Stimulated activated naive CD8-positive, alpha-beta T cell treated with anti-CD3 and anti-CD28 coated beads, Interleukin-15, amount 100 ng/mL, for 72 hours (primary cell): ENCODE data around the gene MAK.
"Not testable (repeated sequence)": the region's sequence is repeated elsewhere in the genome, so short reads cannot be mapped to it uniquely, and the experiment has no call there.

ENCODE experiments used
- ATAC-seq: fragments of 150-1000 bp; cut with Tn5 transposase; 2 replicates; pipeline ENCODE4 v1.10.0; 2021; ENCODE audit warnings: mild to moderate bottlenecking, moderate library complexity
- DNase-seq, 2 donors: peaks; one replicate each; pipeline ENCODE4 v3.0.0; 2021 to 2022
- H3K27ac Mint-ChIP-seq, 2 donors: one replicate each; pipeline ENCODE4 v1.8.0; 2022; ENCODE audit warnings: mild to moderate bottlenecking in 2 of 2, mixed read lengths in 2 of 2, moderate library complexity in 2 of 2
- H3K27me3 Mint-ChIP-seq: one replicate; pipeline ENCODE4 v1.8.0; 2022; ENCODE audit warnings: mixed read lengths
- H3K4me1 Mint-ChIP-seq: one replicate; pipeline ENCODE4 v1.8.0; 2022; ENCODE audit warnings: mild to moderate bottlenecking, mixed read lengths
- H3K4me3 Mint-ChIP-seq, 2 donors: one replicate each; pipeline ENCODE4 v1.8.0; 2022; ENCODE audit warnings: mild to moderate bottlenecking in 2 of 2, mixed read lengths in 2 of 2, moderate library complexity in 1 of 2
- H3K9me3 Mint-ChIP-seq, 2 donors: one replicate each; pipeline ENCODE4 v1.8.0; 2022; ENCODE audit warnings: mixed read lengths in 2 of 2

Gene MAK, protein sequence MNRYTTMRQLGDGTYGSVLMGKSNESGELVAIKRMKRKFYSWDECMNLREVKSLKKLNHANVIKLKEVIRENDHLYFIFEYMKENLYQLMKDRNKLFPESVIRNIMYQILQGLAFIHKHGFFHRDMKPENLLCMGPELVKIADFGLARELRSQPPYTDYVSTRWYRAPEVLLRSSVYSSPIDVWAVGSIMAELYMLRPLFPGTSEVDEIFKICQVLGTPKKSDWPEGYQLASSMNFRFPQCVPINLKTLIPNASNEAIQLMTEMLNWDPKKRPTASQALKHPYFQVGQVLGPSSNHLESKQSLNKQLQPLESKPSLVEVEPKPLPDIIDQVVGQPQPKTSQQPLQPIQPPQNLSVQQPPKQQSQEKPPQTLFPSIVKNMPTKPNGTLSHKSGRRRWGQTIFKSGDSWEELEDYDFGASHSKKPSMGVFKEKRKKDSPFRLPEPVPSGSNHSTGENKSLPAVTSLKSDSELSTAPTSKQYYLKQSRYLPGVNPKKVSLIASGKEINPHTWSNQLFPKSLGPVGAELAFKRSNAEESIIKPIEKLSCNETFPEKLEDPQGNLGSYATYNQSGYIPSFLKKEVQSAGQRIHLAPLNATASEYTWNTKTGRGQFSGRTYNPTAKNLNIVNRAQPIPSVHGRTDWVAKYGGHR

DNA sequence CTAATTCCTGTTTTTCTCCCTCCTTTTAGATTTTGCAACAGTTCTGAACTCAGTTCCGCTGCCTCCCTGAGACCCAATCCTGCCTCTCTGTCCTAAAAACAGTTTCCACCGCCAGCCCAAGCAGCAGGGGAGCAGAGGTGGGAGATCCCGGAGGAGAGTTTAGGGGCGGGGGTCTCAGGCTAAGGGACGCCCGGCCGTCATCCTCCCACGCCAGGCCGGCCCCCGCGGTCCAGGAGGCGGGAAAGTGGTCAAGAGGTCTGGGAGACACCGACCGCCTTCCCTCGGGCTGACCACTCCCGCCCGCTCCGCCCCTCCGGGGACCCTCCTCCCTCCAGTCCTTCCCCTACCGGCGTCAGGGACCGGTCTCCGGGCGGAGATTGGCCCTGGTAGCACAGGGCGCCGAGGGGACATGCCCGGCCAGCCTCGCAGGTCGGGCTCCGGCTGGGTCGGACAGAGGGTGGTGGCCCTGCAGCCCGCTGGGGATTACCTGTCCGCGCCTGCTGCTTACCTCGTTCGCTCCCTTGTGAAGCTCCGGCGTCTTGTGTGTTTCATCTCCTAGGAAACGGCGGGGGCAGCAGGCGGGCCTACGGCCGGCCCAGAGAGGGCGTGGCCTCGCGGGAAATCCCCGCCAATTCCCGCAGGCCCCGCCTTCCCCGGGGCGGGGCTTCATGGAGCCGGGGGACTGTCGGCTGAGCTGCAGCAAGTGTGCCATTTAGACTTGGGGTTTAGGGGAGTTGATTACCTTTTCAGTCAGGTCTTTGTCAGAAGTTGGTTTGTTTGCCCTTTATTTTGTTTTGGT, at the start of gene MAK:
Gene MAK, minus strand, starts transcription at position 545 of the 799 bp plus-strand sequence. CDS start 7,891 bp downstream, outside the sequence.
- Mint-ChIP-seq H3K27me3 (peaks cover 47% of the 10 kb centered on the region), H3K27ac (peak within 1 kb of the TSS; percentile 97 to 98), H3K9me3 (peaks cover 8 to 11% of the 10 kb centered on the region in 2 donors), H3K4me1 (peaks cover 28% of the 10 kb centered on the region), H3K4me3 (peak within 1 kb of the TSS; percentile 78 to 89)
- ATAC-seq, result peak; percentile 81
- peak; percentile 88 to 92 for DNase-seq

DNA sequence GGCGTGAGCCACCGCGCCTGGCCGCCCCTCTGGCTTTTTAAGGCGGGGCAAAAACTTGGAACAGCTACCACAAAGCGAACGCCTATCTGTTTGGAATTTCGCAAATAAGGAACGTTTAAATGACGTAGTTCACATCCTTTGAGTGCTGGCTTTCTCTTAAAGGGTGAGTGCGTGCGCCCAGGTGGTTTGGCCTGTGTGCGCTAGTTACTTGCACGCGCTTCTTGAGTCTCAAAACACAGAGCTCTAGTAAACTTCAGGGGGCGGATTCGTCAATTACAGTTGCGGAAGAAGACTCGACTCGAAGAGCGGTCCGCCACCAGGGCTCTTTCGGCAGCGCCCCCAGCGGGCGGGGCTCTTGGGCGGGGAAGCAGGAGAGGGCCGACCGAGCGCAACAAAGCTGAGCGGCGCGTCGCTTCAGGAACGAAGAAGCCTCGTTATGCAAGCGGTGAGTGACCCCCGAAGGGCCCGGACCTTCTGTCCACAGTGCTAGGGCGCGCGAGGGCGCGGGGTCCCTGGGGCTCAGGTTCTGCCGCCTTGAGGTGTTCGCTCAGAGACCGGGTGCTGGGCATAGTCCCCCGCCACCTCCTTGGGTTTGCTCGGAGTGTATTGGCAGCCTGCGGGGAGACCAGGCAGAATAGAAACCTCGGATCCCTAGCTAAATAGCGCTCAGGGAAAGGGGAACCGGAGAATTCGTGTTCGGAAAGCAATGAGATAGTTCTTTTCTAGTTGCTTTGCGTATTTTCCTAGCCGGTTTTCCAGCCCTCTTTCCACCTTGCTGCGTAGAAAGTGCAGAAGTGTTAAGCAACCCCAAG, 48.6 kb upstream of the MAK start, which contains the start of gene SYCP2L:
Gene SYCP2L, plus strand, starts transcription at position 362 of the 812 bp plus-strand sequence. Its CDS starts 75 bp downstream, at position 437.
- H3K4me3 Mint-ChIP-seq, result peak within 1 kb of the TSS; percentile 74 to 78

DNA sequence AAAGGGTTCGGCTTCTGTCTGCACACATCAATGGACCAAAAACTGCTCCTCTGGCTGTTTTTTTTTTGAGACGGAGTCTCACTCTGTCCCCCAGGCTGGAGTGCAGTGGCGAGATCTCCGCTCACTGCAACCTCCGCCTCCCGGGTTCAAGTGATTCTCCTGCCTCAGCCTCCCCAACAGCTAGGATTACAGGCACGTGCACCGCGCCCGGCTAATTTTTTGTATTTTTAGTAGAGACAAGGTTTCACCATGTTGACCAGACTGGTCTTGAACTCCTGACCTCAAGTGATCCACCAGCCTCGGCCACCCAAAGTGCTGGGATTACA, 48.0 kb upstream of the MAK start:
- not testable (repeated sequence) for H3K9me3 Mint-ChIP-seq, ATAC-seq
- peaks cover 42% of the 10 kb centered on the region for H3K4me1 Mint-ChIP-seq

More for the DNA sequence above, 48.6 kb upstream of the MAK start, which contains the start of gene SYCP2L:
- DNase-seq (peak; percentile 13 to 52), ATAC-seq (peak; percentile 71)
- H3K4me1 Mint-ChIP-seq, result peaks cover 37% of the 10 kb centered on the region
- peaks cover 91% of the 10 kb centered on the region for H3K27me3 Mint-ChIP-seq
- peak within 1 kb of the TSS in 1 of 2 donors; percentile 79 for H3K27ac Mint-ChIP-seq
- H3K9me3 Mint-ChIP-seq, result no peaks in the 10 kb centered on the region

DNA sequence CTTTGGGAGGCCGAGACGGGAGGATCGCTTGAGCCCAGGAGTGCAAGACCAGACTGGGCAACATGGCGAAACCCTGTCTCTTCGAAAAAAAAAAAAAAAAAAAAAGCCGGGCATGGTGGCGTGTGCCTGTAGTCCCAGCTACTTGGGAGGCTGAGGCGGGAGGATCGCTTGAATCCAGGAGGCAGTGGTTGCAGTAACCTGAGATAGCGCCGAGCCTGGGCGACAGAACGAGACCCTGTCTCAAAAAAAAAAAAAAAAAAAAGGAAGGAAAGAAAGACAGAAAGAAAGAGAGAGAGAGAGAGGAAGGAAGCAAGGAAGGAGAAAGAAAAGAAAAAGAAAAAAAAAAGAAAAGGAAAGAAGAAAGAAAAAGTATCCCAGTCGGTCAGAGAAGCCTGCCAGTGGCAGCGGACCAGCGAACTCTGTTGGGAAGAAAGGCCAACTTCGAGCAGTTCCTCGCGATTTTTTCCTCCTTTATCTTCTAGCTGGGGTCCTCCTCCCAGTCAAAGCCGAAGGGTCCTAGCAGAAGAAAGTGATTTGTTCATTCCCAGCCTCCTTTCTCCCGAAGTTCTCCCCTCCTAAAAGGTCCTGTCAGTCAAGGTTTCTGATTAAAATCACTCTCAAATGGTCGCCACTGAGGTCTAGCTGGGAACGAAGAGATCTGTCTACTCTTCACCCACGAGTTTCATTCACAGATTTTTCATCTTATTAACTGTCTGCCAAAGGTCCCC, 46.1 kb upstream of the MAK start:
- peaks cover 42% of the 10 kb centered on the region for H3K4me1 Mint-ChIP-seq
- peak overlapping the region in 1 of 2 donors; percentile 18 for H3K4me3 Mint-ChIP-seq
- ATAC-seq (no peak), DNase-seq (no peak)
- peaks cover 95% of the 10 kb centered on the region for H3K27me3 Mint-ChIP-seq
- H3K27ac Mint-ChIP-seq, result no peak overlapping the region
- H3K9me3 Mint-ChIP-seq, result no peaks in the 10 kb centered on the region

More for the DNA sequence above, 48.0 kb upstream of the MAK start:
- Mint-ChIP-seq H3K27me3 (peaks cover 91% of the 10 kb centered on the region), H3K4me3 (peak overlapping the region; percentile 74 to 78)
- not testable (repeated sequence) for DNase-seq, H3K27ac Mint-ChIP-seq

DNA sequence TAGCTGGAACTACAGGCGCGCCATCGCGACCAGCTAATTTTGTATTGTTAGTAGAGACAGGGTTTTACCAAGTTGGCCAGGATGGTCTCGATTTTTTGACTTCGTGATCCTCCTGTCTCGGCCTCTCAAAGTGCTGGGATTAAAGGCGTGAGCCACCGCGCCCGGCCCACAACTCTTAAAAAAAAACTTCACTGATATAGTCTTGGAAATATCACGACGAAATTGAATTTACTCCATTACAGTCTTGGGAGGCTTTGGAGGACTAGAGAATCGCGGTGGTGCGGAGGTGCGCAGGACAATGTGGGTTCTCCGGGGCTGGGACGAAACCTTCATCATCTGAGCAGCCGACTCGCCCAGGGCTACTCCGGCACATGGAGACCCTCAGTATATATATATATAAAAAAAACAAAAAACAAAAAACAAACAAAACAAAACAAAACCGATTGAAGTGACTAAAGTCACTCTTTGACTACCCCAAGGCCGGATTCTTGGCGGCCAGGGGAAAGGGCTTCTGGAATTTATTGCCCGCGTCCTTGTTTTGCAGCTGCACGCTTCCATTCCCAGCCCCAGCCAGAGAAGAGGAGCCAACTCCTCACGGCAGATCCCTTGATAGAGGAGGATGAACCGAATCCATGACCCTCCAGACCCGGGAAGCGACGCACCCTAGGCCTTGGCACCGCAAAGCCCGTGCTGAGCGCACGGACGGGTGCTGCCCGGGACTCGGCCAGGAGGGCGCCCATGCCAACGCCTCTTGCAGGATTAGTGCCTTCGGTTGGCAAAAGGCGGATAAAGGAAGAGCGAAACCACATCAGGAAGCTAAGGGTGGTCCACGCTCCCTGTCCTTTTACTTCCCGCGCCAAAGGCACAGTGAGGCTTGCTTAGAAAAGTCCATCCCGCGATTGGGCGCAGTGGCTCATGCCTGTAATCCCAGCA, 45.2 kb upstream of the MAK start:
- H3K27ac Mint-ChIP-seq, result no peak overlapping the region
- ATAC-seq (no peak), DNase-seq (no peak)
- H3K27me3 Mint-ChIP-seq, result peaks cover 89% of the 10 kb centered on the region
- H3K4me3 Mint-ChIP-seq, result peak overlapping the region in 1 of 2 donors; percentile 24
- H3K4me1 Mint-ChIP-seq, result peaks cover 42% of the 10 kb centered on the region
- H3K9me3 Mint-ChIP-seq, result no peaks in the 10 kb centered on the region

DNA sequence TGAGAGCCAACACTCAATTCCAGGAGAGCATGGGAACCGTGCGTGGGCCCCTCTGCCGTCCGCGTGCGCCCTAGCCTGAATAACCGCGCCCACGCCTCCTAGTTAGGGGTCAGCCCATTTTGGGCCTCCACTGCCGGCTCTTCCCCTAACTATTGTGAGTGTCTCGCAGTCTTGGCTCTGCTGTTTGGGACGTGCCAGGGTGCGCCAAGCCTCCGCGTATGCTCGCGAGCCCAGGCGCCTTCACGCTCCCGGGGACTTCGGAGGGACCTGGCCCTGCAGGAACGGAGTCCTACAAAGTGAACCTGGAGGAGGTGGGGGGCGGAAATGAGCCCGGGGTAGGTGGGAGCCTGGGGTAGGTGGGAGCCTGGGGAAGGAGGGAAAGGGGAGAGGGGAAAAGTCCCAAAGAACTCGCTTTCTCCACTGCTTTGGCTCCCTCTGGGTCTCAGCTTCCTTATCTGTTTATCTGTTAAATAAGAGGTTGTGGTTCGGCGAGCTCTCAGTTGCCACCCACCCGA, 44.4 kb upstream of the MAK start:
- DNase-seq (no peak), ATAC-seq (peak; percentile 33)
- H3K27me3 Mint-ChIP-seq, result peaks cover 86% of the 10 kb centered on the region
- no peak overlapping the region for H3K27ac Mint-ChIP-seq
- H3K4me3 Mint-ChIP-seq, result peak overlapping the region; percentile 54 to 60
- peaks cover 42% of the 10 kb centered on the region for H3K4me1 Mint-ChIP-seq
- no peaks in the 10 kb centered on the region for H3K9me3 Mint-ChIP-seq

DNA sequence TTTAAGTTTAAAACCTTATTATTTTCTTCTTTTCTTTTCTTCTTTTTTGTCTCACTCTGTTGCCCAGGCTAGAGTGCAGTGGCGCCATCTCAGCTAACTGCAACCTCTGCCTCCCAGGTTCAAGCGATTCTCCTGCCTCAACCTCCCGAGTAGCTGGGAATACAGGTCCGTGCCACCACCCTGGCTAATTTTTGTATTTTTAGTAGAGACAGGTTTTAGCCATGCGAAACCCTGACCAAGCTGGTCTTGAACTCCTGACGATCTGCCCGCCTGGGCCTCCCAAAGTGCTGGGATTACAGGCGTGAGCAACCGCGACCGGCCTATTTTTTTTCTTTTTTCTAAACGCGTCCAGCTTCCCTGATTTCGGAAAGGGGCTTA, 43.9 kb upstream of the MAK start:
- H3K9me3 Mint-ChIP-seq, DNase-seq, H3K27ac Mint-ChIP-seq, ATAC-seq: not testable (repeated sequence)
- Mint-ChIP-seq H3K27me3 (peaks cover 81% of the 10 kb centered on the region), H3K4me3 (peak overlapping the region in 1 of 2 donors; percentile 60), H3K4me1 (peaks cover 41% of the 10 kb centered on the region)

DNA sequence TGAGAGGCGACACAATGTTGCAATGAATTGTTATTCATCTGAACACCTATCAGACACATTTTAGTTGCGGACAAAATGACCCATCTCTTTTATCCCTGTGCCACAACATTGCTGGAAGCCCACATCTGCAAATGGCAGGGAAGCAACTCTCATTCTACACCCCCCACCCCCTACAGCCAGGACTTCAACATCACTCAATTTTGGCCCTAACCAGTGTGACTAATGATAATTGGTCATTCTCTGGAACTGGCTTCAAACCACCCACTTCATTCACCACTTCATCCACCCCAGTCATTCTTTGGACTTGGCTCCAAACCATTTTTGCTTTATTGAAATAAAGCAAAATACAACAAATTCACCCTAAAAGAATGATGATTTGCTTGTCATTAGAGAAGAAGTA, 42.0 kb upstream of the MAK start:
- Mint-ChIP-seq H3K27me3 (peaks cover 64% of the 10 kb centered on the region), H3K27ac (no peak overlapping the region), H3K4me3 (no peak overlapping the region), H3K9me3 (no peaks in the 10 kb centered on the region), H3K4me1 (peaks cover 33% of the 10 kb centered on the region)
- ATAC-seq (no peak), DNase-seq (no peak)

DNA sequence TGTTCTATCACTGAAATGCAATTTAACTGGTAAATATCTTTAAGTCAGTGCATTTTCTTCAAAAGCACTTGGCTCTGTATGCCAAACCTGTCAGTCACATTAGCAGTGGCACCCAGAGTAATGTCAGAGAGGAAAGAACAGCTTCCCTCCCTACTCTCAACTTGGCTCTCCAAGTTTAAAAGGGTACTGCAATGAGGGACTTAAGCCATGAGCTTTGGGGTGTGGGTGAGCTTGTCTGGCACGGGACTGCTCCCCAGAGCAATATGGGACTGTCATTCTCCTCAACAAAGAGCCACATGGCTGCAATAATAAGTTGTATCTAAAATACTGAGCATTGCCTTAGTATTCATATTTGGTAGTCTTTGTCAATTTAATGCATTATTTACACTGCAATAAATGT, 39.5 kb upstream of the MAK start:
- peaks cover 15% of the 10 kb centered on the region for H3K4me1 Mint-ChIP-seq
- H3K27me3 Mint-ChIP-seq, result peaks cover 57% of the 10 kb centered on the region
- no peak for ATAC-seq
- DNase-seq, result no peak
- no peak overlapping the region for H3K27ac Mint-ChIP-seq
- H3K9me3 Mint-ChIP-seq, result no peaks in the 10 kb centered on the region
- H3K4me3 Mint-ChIP-seq, result no peak overlapping the region

DNA sequence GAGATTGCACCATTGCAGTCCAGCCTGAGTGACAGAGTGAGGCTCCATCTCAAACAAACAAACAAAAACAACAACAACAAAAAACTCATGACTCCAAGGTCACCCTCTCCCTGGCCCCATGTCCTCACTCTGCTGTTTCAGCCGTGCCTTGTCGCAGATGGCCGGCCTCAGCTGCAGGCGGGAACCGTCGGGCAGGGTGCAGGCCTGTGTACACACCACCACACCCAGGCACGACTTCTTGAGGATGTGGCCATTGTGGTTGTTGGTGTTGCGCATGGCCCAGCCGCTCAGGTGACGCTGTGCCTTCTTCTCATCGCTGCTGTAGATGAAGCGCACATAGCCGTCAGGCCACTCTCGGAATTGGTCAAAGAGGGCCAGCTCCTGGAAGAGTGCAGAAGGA, 38.7 kb upstream of the MAK start:
- ATAC-seq (no peak), DNase-seq (no peak)
- Mint-ChIP-seq H3K4me3 (no peak overlapping the region), H3K4me1 (peaks cover 7% of the 10 kb centered on the region), H3K27ac (no peak overlapping the region), H3K9me3 (no peaks in the 10 kb centered on the region), H3K27me3 (peaks cover 49% of the 10 kb centered on the region)

DNA sequence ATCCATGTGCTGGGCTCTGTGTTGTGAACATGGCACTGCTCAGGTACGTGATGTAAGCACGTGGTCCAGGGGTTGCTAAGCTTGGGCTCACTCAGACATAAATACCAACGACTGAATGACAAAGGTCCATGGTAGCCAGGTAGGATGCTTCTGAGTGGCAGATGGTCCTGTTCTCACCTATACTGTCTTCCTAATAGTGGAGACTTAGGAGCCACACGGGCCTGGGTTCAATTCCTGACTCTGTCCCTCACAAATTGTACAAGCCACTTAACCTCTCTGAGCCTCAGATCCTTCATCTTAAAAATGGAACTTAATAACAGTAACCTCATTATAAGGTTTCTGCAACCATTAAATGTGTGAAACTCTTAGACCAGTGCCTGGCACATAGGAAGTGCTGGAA, 36.7 kb upstream of the MAK start:
- no peak overlapping the region for H3K4me3 Mint-ChIP-seq
- H3K9me3 Mint-ChIP-seq, result no peaks in the 10 kb centered on the region
- no peak for ATAC-seq
- peaks cover 37% of the 10 kb centered on the region for H3K27me3 Mint-ChIP-seq
- no peak overlapping the region for H3K27ac Mint-ChIP-seq
- no peaks in the 10 kb centered on the region for H3K4me1 Mint-ChIP-seq
- DNase-seq, result no peak

DNA sequence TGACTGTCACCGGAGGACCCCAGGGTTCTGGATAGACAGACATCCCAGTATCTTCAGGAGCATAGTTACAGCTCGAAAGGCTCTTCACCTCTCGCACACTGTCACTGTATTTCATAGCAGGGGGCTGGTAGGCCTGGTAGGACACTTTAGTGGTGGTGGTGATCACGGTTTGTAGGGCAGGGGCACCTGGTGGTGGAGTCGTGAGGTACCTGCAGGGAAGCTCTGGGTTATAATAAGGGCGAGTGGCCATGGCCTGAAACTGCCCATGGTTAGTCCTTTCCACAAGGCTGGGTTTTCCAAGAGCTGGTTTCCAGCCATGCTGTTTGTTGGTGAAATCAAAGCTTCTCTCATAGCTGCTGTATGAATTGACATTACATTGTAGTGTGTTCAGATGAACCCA, 35.9 kb upstream of the MAK start:
- H3K27ac Mint-ChIP-seq, result no peak overlapping the region
- ATAC-seq, result no peak
- no peak for DNase-seq
- H3K4me1 Mint-ChIP-seq, result no peaks in the 10 kb centered on the region
- peaks cover 29% of the 10 kb centered on the region for H3K27me3 Mint-ChIP-seq
- H3K4me3 Mint-ChIP-seq, result no peak overlapping the region
- H3K9me3 Mint-ChIP-seq, result no peaks in the 10 kb centered on the region

DNA sequence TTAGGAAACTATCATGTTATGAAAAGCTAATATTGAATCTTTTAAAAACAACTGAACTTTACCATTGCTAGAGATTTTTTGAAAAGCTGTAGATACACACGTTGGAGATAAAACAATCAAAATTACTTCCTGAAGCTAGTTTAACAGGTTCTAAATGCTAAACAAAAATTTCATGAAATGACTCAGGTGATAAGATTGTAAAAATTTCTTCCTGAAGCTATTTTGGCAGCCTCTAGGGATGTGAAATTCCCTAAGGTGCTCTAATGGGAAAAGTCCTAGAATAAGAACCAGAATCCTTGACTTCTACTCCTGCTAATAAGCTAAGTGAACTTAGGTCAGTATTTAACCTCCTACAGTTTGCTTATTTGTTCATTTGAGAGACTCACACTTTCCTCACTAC, 35.0 kb upstream of the MAK start:
- H3K4me1 Mint-ChIP-seq, result no peaks in the 10 kb centered on the region
- H3K27me3 Mint-ChIP-seq, result peaks cover 26% of the 10 kb centered on the region

More for the DNA sequence above, 35.0 kb upstream of the MAK start:
- Mint-ChIP-seq H3K4me3 (no peak overlapping the region), H3K27ac (no peak overlapping the region), H3K9me3 (no peaks in the 10 kb centered on the region)
- no peak for ATAC-seq
- no peak for DNase-seq
